GM19468 (cell line): ENCODE measurements around the gene SLC25A12.

Source experiments
- ATAC-seq: cut with Tn5 transposase; IDR thresholded peaks from one replicate; pipeline ENCODE4 v1.9.1; 2021; ENCODE audit warnings: mild to moderate bottlenecking, moderate library complexity, moderate number of reproducible peaks; ENCODE audit not compliant: unreplicated experiment; ENCODE audit errors: extremely low read depth

Gene SLC25A12

GRCh38 chr2:171745141-171745540 is 148.9 kb downstream of the SLC25A12 start:
- ATAC-seq = no peak

DNA sequence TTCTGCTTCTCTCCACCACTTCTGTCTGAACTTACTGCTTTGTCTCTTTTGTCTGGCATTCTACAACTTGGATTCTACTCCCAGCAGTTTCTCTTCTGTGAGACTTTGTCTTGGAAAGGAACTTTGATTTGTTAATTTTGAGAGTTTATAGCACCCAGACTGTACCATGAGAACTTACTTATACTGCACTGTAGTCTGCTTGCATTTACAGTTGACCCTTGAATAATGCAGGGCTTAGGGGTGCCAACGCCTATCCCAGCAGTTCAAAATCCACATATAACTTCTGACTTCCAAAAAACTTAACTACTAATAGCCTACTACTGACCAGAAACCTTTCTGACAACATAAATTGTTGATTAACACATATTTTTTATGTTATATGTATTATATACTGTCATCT is 151.3 kb downstream of the SLC25A12 start:
- ATAC-seq = no peak

DNA sequence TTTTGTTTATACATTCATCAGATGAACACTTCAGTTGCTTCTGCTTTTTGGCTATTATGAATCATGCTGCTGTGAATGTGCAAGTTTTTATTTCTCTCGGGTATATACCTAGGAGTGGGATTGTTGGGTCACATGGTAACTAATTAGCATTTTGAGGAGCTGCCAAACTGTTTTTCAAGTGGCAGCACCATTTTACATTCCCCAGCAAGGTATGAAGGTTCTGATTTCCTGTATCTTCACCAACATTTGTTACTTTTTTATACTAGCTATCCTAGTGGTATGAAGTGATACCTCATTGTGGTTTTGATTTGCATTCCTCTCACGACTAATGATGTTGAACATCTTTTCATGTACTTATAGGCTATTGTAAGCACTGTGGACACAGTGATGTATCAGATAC is 152.9 kb downstream of the SLC25A12 start:
- no peak for ATAC-seq

DNA sequence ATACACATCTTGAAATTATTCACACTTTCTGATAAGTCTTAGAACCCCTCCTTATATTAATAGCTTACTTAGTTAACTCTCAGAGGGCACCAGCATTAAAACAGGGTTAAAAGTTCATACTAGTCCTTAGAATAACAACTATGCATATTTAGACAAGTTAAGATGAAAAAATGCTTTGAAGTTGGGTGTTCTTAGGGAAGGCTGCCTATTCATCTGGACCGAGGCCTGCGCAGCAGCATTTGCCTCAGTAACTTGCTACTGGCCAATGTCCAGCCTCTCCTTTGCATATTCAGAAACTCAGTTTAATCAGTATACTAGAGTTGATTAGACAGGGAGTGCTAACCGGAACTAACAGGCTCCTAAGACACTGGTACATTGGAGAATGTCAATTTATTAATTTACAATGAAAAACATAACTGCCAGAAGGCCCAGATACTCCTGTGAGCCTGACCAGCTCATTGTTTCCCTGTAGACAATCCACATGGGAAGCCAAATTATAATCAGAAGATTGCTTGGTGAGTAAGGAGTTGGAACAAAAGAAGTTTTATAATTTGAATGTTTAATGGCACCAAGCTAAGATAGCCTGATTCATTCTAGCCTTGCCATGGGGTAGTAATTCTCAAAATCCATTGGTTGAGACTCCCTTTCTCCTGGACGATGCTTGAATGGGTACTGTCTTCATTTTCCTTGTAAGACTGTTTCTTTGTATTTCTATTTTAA is 157.9 kb downstream of the SLC25A12 start:
- no peak for ATAC-seq
